Stimulated activated CD8-positive, alpha-beta memory T cell treated with anti-CD3 and anti-CD28 coated beads, Interleukin-7, amount 100 ng/mL, for 24 hours (primary cell): ENCODE results near the gene APLF.
"Not testable (repeated sequence)": the region's sequence is repeated elsewhere in the genome, so short reads cannot be mapped to it uniquely, and the experiment has no call there.

ENCODE experiments used
- DNase-seq: peaks from one replicate; pipeline ENCODE4 v3.0.0-alpha.2; 2020; ENCODE audit warnings: low read depth

APLF gene

GRCh38 chr2:68529651-68530050 is 62.3 kb downstream of the APLF start:
- not testable (repeated sequence) for DNase-seq

GRCh38 chr2:68536000-68536399 is 68.6 kb downstream of the APLF start:
- DNase-seq: no peak

GRCh38 chr2:68537011-68537410 is 69.6 kb downstream of the APLF start:
- DNase-seq: no peak

GRCh38 chr2:68537809-68538208 is 70.4 kb downstream of the APLF start:
- DNase-seq: no peak

GRCh38 chr2:68544811-68545210 is 77.4 kb downstream of the APLF start:
- DNase-seq: no peak

GRCh38 chr2:68548396-68548795 is 81.0 kb downstream of the APLF start:
- no peak for DNase-seq

GRCh38 chr2:68553098-68553497 is 85.7 kb downstream of the APLF start:
- no peak for DNase-seq

- not testable (repeated sequence) for DNase-seq
These were observed 88.2 kb downstream of the APLF start for GRCh38 chr2:68555425-68556206.

GRCh38 chr2:68556381-68556780 is 89.0 kb downstream of the APLF start:
- no peak for DNase-seq

GRCh38 chr2:68558576-68558975 is 91.2 kb downstream of the APLF start:
- DNase-seq: no peak

- no peak for DNase-seq
These were observed 92.3 kb downstream of the APLF start for GRCh38 chr2:68559692-68560091.

GRCh38 chr2:68560545-68560944 is 93.2 kb downstream of the APLF start:
- DNase-seq: no peak

- no peak for DNase-seq
These were observed 94.0 kb downstream of the APLF start for GRCh38 chr2:68561372-68561771.

GRCh38 chr2:68562934-68563333 is 95.5 kb downstream of the APLF start:
- DNase-seq: no peak

GRCh38 chr2:68564426-68564825 is 97.0 kb downstream of the APLF start:
- DNase-seq: no peak

- DNase-seq: no peak
These were observed 97.9 kb downstream of the APLF start for GRCh38 chr2:68565273-68565672.

- no peak for DNase-seq
These were observed 98.5 kb downstream of the APLF start for GRCh38 chr2:68565858-68566257.

GRCh38 chr2:68566362-68566761 is 99.0 kb downstream of the APLF start:
- DNase-seq: no peak

- no peak for DNase-seq
These were observed 100.7 kb downstream of the APLF start for GRCh38 chr2:68568116-68568515.

- no peak for DNase-seq
These were observed 102.2 kb downstream of the APLF start for GRCh38 chr2:68569604-68570003.

- DNase-seq: not testable (repeated sequence)
These were observed 103.0 kb downstream of the APLF start for GRCh38 chr2:68570434-68570833.

- DNase-seq: no peak
These were observed 106.9 kb downstream of the APLF start for GRCh38 chr2:68574202-68574791.

GRCh38 chr2:68577183-68577582 is 109.8 kb downstream of the APLF start:
- no peak for DNase-seq

GRCh38 chr2:68579689-68580088 is 112.3 kb downstream of the APLF start:
- no peak for DNase-seq
